ENCODE results near the gene AKAP13.
"Not testable (repeated sequence)": the region's sequence is repeated elsewhere in the genome, so short reads cannot be mapped to it uniquely, and the experiment has no call there.

The AKAP13 gene

DNA sequence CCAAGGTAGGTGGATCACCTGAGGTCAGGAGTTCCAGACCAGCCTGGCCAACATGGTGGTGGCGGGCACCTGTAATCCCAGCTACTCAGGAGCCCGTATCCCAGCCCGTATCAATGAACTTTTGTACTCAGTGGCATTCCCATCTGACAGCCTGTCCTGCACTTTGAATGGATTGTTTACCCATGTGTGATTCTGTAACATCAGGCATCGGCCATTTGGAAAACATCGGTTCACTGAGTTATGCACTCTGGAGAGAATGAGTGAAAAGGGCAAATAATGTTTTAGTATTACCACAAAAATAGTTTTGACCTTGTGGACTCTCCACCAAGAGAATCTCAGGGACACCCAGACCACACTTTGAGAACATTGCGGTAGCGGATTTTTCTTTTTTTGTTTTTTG lies 400.7 kb downstream of the AKAP13 start:
- no peak for DNase-seq

DNA sequence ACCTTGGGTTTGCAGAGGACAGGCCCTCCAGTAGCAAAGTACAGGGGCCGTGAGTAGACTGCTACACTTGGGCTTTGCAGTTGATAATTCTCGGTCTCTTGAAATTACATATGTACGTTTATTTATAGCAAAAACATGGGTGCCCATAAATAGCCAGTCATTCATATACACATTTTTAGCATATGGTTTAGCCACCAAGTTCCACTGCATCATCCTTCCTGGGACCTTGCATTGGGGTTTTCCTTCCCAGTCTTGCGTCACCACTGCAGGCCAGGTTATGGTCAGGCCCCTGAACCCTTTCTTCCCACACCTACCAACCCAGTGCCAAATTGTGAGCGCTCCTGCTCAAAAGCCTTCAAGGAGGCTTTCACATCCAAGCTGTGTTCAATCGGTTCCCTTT lies 401.7 kb downstream of the AKAP13 start:
- no peak for DNase-seq

DNA sequence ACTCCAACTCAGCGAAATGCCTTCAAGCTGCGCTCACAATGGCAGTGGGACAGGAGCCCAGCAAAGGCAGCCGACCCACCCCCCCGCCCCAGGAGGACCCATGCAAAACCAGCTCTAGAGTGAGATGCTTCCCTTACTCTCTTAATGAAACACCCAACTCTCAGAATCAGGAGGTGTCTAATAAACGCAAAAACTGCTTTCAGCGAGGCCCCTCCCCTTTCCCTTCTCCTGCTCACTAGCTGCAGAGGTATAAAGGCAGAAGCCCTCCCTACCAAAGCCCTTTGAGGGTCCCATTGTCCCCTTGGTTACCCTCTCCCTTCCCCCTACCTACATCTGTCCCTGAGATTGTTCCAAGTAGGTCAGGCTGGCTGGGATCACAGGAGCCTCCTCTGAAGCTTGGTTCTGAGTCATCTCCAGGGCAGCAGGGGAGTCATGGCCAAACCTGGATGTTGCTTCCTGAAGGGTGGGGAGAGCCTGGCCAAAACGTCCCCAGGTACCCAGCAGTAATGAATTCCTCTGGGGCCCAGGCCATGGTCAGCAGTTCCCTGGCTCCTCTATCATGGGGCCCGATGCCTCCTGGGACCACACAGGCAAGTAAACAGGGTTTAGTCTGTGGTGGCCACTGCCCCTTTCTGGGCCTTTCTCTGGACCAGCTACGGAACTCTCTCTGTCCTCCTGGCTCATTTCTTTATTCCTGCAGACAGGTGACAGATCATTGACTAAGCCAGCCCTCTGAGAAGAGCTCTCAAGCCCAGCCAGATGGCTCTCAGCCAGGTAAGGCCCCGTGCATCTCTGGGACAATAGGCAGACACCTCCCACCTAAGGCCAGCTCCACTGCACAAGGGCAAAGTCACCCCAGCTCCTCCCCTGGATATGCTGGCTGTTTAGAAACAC lies 405.7 kb downstream of the AKAP13 start:
- no peak for DNase-seq

DNA sequence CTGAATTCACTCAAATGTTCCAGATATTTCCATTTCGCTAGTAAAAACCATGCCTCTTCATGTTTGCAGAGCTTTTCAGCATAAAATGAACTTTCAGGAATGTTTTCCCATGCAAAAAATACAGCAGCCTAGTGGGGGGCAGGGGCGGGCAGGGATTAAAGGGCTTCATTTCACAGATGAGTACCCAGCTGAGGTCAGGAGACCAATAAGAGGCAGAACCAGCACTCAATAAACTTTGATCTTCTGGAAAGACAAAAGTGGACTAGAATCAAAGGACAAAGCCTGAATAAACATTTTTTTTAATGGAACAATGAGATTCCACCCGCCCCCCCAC lies 406.3 kb downstream of the AKAP13 start:
- DNase-seq = no peak

DNA sequence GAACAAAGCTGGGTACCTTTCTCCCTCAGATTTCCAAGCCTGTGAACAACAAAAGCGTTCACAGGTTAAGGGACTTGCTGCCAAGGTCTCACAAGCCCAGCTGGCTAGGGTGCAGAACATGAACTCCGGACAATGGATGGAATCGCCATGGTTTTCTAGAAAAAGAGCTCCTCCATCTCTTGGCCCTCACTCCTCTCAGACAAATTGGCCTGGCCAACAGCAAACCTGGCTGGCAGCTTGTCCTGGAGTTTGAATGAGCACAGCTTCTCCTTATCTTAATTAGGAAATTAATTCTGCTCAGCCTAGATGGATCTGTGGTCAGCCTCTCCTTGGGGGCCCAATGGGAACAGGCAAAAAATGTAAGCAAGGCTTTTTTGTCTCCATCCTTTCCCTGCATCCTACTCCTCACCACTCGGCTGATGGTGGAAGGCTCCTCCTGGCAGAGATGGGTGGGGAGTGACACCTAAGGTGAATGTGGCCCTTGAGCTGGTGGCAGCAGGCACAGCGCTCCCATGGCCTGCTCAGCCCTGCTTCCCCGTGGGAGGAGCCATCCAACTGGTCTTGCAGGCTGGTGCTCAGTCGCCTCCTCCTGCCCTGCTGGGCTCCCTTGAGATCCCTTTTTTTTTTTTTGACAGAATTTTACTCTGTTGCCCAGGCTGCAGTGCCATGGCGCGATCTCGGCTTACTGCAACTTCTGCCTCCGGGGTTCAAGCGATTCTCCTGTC lies 408.5 kb downstream of the AKAP13 start:
- DNase-seq = no peak

DNA sequence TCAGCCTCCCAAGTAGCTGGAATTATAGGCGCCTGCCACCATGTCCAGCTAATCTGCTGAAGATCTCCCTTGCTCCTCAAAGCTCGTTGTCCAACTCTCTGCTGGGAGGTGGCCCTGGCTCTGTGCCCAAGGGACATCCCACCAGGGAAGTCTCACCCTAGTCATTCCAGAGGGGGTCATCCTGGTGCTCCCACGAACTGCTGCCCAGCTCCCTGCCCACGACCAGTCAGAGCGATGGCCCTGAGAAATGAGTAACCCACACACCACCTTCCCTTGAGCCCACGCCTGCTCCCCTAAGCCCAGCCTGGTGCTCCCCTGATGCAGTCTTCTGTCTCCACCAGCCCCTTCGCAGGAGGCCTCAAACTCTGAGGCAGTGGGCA lies 409.1 kb downstream of the AKAP13 start:
- DNase-seq = no peak

DNA sequence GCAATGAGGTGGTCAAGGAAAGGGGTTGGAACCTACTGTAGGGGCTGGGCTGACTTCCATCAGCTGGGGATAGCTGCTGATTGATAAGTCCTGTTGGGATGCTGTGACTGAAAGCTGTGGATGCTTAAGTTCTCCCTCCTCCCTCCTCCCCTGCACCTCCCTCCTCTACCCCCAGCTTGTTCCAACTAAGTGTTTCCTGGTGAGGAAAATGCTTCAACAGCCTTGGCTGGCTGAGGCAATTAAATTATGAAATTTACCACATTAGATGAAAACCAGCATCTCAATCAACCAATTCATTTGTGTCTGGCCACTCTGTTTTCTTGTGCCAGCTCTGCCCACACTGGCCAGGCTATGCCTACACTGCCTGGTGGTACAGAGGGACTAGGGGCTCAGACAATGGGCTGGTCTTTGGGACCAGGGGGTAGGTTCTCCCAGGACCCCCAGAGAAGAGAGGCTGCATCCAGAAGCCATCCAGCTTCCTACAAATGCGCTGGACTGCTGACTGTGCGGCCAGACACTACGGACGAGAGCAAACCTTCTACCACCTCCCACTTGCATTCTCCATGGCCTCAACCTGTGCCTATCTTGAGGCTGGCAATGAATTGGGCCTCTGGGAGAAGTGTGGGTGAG lies 411.8 kb downstream of the AKAP13 start:
- DNase-seq = no peak

DNA sequence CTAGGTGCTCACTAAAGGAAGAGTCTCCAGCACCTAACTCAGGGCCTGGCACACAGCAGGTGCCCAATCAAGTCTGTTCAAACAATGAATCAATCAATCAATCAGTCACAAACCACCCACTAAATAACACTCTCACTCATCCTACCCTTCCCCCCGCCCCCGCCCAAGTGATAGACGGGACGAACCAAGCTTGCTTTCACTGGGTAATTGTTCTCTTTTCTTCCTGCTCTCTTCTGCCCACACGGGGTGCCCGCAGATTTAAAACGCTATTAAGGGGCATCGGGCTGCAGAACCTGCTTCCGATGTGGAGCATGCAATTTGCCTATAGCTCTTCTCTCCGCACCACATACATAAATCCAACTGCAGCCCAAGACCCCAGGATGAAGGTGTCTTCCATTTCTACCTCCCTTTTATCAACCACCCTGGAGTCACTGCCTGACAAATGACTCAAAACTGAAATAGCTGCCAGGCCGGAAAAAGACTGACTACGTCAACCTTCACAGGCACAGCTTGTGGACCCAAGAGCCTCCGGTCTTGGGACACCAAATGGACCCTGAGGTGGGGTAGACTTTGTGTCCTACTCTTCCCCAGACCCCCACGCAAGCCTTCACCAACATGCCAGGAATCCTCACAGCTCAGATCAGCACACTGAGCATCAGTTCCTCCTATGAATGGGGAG lies 412.6 kb downstream of the AKAP13 start:
- peak; percentile 37 to 41 for DNase-seq

DNA sequence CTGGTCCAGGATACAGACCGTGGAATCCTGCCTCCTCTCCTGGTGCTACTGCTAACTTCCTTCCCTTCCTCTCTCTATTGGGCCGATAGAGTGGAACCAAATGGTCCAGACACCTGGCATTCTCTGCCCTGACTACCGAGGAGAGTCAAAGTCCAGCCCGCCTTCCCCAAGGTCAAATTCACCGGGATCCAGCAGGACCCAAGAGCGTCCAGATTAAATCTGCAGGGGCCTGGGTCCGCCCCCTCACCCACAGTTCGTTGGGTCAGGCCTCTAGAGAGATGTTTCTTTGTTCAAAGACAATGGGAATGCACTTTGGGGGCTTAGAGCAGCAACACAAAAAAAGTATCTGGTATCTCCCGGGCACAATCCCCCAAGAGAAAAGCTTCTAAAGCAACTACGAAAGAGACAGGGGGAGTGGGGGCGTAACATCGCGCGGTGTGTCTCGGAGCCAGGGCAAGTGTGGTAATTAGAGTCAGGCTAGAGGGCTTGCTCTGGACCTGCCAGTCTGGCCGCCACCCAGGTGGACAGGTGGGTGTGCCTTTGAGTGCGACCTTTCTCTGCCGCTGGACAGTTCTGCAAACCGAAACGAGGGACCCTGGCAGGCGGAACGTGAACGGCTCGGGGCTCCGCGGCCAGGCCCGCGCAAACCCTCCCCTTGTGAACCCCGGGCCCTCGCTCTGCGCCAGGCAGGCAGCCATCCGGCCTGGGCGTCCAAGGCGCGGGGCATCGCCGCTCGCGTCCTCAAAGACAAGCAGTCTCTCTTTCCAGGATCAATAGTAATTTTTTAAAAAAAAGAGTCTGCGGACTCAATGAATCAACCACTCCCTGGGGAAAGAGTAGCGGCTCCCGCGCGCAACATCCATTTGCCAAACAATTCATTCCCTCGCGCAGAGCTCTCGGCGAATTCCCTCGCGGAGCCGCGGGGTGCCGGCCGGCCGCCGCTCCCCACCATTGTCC lies 413.5 kb downstream of the AKAP13 start:
- peak; percentile 13 to 28 for DNase-seq

DNA sequence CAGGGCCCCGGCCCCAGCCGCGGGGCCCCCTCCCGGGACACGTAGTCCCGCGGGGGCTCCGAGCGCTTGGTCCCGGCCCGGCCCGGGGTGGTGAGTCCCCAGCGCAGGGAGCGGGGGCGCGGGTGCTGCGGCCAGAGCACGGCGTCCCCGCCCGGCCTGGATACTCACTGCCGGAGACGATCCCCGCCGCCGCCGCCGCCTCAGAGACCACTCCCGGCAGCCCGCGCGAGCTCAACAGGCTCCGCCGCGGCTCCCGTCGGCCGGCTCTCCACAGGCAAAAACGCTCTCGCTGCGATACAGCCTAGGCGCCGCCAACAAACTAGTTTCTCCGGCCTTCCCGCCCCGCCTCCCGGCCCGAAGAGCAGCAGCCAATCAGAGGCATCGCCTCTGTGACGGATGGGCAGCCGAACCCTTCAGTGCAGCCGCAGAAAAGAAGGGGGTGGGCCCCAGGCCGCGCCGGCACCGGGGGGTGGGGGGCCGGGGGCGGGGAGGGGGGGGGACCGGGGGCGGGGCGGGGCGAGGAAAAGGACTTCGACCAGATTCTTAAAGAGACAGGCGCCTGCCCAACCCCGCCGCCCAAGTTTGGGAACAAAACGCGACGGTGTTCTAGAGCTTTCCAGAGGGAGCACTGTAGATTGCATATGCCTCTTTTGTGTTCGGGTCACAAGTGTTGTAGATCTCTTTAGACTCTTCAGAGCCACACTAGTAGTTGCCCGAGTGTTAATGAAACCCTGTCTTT lies 414.4 kb downstream of the AKAP13 start, which contains the start of gene KLHL25:
Gene KLHL25, minus strand, starts transcription at position 328 of the 739 bp plus-strand sequence. CDS start 25,115 bp downstream, outside the sequence.
- peak; percentile 89 to 91 for DNase-seq

DNA sequence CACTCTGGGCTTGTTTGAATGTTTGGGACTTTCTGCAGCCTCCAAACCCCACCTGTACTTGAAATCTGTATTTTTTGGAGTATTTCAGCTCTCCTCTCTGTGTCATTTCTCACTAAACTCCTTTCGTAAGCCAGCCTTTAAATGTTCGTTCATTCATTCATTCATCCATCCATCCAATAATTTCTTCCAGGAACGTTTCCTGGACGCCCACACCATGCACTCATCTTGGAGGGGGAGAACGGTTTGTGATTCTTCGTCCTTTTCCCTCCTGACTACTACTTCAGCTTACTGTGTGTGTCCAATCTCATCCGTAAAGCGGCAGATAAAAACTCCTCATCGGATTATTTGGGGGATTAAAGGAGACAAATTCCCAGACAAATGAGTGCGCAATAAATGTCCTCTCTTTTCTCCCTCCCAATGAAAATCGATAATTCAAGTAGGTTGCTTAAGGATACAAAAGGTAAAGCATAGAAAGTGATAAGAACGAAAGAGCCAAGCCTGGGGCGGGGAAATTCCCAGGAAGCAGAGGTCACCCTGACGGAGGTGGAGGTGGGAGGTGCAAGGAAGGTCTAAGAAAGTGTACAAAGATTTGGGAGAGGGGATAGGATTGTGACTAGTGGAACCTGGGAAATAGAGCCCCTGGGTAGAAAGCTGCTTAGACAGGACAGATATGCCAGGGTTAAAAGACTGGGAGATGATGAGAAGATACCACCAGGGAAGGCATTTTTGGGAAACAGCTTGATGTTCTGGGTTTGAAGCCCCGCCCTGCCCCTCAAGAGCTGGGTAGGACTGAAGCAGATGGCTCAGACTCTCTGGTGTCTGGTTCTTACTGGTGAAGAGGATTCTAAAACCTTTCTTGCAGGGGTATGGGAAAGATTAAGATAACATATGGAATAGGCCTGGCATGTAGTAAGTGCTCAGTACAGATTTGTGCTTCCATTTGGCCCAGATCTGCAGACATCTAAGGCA lies 415.2 kb downstream of the AKAP13 start:
- DNase-seq = no peak

DNA sequence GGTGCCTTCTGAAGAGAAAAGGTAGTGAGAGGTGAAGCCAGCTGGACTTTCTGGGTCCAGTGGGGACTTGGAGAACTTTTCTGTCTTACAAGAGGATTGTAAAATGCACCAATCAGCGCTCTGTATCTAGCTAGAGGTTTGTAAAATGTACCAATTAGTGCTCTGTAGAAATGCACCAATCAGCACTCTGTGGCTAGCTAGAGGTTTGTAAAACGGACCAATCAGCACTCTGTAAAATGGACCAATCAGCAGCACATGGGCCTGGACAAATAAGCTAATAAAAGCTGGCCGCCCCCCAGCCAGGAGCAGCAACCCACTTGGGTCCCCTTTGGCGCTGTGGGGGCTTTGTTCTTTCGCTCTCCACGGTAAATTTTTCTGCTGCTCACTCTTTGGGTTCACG lies 416.0 kb downstream of the AKAP13 start:
- not testable (repeated sequence) for DNase-seq

Data from activated CD4-positive, alpha-beta T cell treated with anti-CD3 and anti-CD28 coated beads for 4 hours (primary cell).